ENCODE measurements around the gene SPP2. TPM values are rescaled to one million over a fixed set of nuclear protein-coding genes. Genes with fewer than 3 reads are reported as not detected.
A peak's percentile ranks its signal among the peaks of the same experiment; 100 is the strongest.

SPP2 gene
- total RNA-seq, 1 donor from 2014 or later, result not detected

- DNase-seq (ENCODE audit: low read depth), result no peak
Measured at GRCh38 chr2:234091883-234092282, 41.4 kb downstream of the SPP2 start.

- no peak for DNase-seq (ENCODE audit: low read depth)
Measured at GRCh38 chr2:234092344-234092743, 41.8 kb downstream of the SPP2 start.

- no peak for DNase-seq (ENCODE audit: low read depth)
Measured at GRCh38 chr2:234095301-234095700, 44.8 kb downstream of the SPP2 start.

- DNase-seq (ENCODE audit: low read depth), result no peak
Measured at GRCh38 chr2:234096164-234096563, 45.7 kb downstream of the SPP2 start.

GRCh38 chr2:234098681-234099080 is 48.2 kb downstream of the SPP2 start:
- DNase-seq (ENCODE audit: low read depth), result no peak

GRCh38 chr2:234099266-234099665 is 48.8 kb downstream of the SPP2 start:
- DNase-seq (ENCODE audit: low read depth), result no peak

- no peak for DNase-seq (ENCODE audit: low read depth)
Measured at GRCh38 chr2:234100686-234101085, 50.2 kb downstream of the SPP2 start.

GRCh38 chr2:234102112-234102511 is 51.6 kb downstream of the SPP2 start:
- no peak for DNase-seq (ENCODE audit: low read depth)

- no peak for DNase-seq (ENCODE audit: low read depth)
Measured at GRCh38 chr2:234107861-234108260, 57.4 kb downstream of the SPP2 start.

- DNase-seq (ENCODE audit: low read depth), result no peak
Measured at GRCh38 chr2:234109321-234109720, 58.8 kb downstream of the SPP2 start.

- no peak for DNase-seq (ENCODE audit: low read depth)
Measured at GRCh38 chr2:234110219-234110618, 59.7 kb downstream of the SPP2 start.

GRCh38 chr2:234111523-234111922 is 61.0 kb downstream of the SPP2 start:
- peak; percentile 70 for DNase-seq (ENCODE audit: low read depth)

GRCh38 chr2:234116010-234116409 is 65.5 kb downstream of the SPP2 start:
- no peak for DNase-seq (ENCODE audit: low read depth)

GRCh38 chr2:234121999-234122398 is 71.5 kb downstream of the SPP2 start:
- no peak for DNase-seq (ENCODE audit: low read depth)

GRCh38 chr2:234125451-234126145 is 75.1 kb downstream of the SPP2 start:
- no peak for DNase-seq (ENCODE audit: low read depth)

- no peak for DNase-seq (ENCODE audit: low read depth)
Measured at GRCh38 chr2:234126146-234126470, 75.6 kb downstream of the SPP2 start.

Other genes starting within 250 kb of the SPP2 start
- gene HJURP, start 196.2 kb upstream of the SPP2 start, total RNA-seq, result 0.62 and 1.4 TPM in 2 replicates
- 1.4 and 3.5 TPM in 2 replicates for gene TRPM8, start 133.3 kb upstream of the SPP2 start, total RNA-seq

Data from myocyte (in vitro differentiated cells).